IPS DF 4.7 (cell line): ENCODE results near the gene HEATR5A.

Experiments used
- DNase-seq: peaks from one replicate; pipeline ENCODE4 v3.0.0-alpha.2; 2013; ENCODE audit warnings: low spot score; ENCODE audit errors: extremely low read depth

HEATR5A gene

GRCh38 chr14:31426663-31427062 is 6.3 kb upstream of the HEATR5A start:
- no peak for DNase-seq

- DNase-seq = no peak
Measured at GRCh38 chr14:31425905-31426304, 5.6 kb upstream of the HEATR5A start.

GRCh38 chr14:31421200-31421599 is 850 bp upstream of the HEATR5A start:
- no peak for DNase-seq

GRCh38 chr14:31419967-31420318 is 407 bp downstream of the HEATR5A start:
- DNase-seq = no peak

GRCh38 chr14:31419179-31419966 is 977 bp downstream of the HEATR5A start:
- DNase-seq = no peak

GRCh38 chr14:31418440-31418839 is 1.9 kb downstream of the HEATR5A start:
- DNase-seq = no peak

GRCh38 chr14:31414190-31414833 is 6.0 kb downstream of the HEATR5A start:
- no peak for DNase-seq

- DNase-seq = no peak
Measured at GRCh38 chr14:31411218-31411727, 9.1 kb downstream of the HEATR5A start.

GRCh38 chr14:31410048-31410650 is 10.2 kb downstream of the HEATR5A start:
- DNase-seq = no peak

- no peak for DNase-seq
Measured at GRCh38 chr14:31408421-31408820, 11.9 kb downstream of the HEATR5A start.

- no peak for DNase-seq
Measured at GRCh38 chr14:31405599-31406232, 14.6 kb downstream of the HEATR5A start.

- no peak for DNase-seq
Measured at GRCh38 chr14:31405106-31405505, 15.2 kb downstream of the HEATR5A start.

- DNase-seq = no peak
Measured at GRCh38 chr14:31403707-31404106, 16.6 kb downstream of the HEATR5A start.

- no peak for DNase-seq
Measured at GRCh38 chr14:31402764-31403439, 17.4 kb downstream of the HEATR5A start.

- no peak for DNase-seq
Measured at GRCh38 chr14:31401369-31401932, 18.9 kb downstream of the HEATR5A start.

GRCh38 chr14:31400031-31400638 is 20.2 kb downstream of the HEATR5A start:
- no peak for DNase-seq

- no peak for DNase-seq
Measured at GRCh38 chr14:31395572-31396205, 24.7 kb downstream of the HEATR5A start.

GRCh38 chr14:31395119-31395518 is 25.2 kb downstream of the HEATR5A start:
- no peak for DNase-seq

GRCh38 chr14:31391977-31392503 is 28.3 kb downstream of the HEATR5A start:
- no peak for DNase-seq

- DNase-seq = no peak
Measured at GRCh38 chr14:31391473-31391872, 28.9 kb downstream of the HEATR5A start.
